ENCODE measurements around the gene ARMH4. TPM values are rescaled to one million over a fixed set of nuclear protein-coding genes. Genes with fewer than 3 reads are reported as not detected.

Gene ARMH4
- total RNA-seq, 2 donors from 2014 or later: 0.57 to 2.8 TPM

GRCh38 chr14:58078068-58078467 is 73.9 kb downstream of the ARMH4 start:
- TF ChIP-seq, protein P1, sequence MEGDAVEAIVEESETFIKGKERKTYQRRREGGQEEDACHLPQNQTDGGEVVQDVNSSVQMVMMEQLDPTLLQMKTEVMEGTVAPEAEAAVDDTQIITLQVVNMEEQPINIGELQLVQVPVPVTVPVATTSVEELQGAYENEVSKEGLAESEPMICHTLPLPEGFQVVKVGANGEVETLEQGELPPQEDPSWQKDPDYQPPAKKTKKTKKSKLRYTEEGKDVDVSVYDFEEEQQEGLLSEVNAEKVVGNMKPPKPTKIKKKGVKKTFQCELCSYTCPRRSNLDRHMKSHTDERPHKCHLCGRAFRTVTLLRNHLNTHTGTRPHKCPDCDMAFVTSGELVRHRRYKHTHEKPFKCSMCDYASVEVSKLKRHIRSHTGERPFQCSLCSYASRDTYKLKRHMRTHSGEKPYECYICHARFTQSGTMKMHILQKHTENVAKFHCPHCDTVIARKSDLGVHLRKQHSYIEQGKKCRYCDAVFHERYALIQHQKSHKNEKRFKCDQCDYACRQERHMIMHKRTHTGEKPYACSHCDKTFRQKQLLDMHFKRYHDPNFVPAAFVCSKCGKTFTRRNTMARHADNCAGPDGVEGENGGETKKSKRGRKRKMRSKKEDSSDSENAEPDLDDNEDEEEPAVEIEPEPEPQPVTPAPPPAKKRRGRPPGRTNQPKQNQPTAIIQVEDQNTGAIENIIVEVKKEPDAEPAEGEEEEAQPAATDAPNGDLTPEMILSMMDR (IDR thresholded peaks at IDR 0.05): no peak
- Histone ChIP-seq H3K4me3 (no peak overlapping the region), H3K27ac (no peak overlapping the region), H3K27me3 (no peaks in the 10 kb centered on the region), H3K9me3 (no peaks in the 10 kb centered on the region), H3K9ac (ENCODE audit: low read depth in 2 of 2, low read length in 2 of 2) (no peak overlapping the region), H3K36me3 (no peaks in the 10 kb centered on the region), H3K4me1 (no peaks in the 10 kb centered on the region)
- no peak for DNase-seq
- intact Hi-C loops (cut with DNase I): no loop called here

DNA sequence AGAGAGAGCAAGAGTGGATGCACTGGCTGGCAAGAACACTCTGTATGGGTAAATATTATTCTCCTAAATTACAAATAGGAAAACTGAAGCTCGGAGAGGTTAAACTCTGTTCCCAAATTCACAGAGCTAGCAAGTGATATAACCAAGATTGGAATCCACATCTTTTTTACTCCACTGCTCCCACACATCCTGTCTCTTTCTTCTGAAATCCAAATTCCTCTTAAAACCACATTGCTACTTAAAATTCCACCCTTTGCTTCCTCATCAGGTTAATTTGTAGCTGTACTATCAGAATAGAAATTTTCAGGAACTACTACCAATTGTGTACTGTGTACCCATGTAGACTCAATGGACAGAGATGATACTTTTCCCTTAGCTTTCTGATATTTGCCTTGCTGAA is 74.4 kb downstream of the ARMH4 start:
- Histone ChIP-seq H3K9me3 (no peaks in the 10 kb centered on the region), H3K9ac (ENCODE audit: low read depth in 2 of 2, low read length in 2 of 2) (no peak overlapping the region), H3K4me3 (no peak overlapping the region), H3K27ac (no peak overlapping the region), H3K36me3 (no peaks in the 10 kb centered on the region), H3K4me1 (no peaks in the 10 kb centered on the region), H3K27me3 (no peaks in the 10 kb centered on the region)
- intact Hi-C loops (cut with DNase I): no loop called here
- DNase-seq: no peak
- TF ChIP-seq, protein P1 (IDR thresholded peaks at IDR 0.05): no peak

GRCh38 chr14:58073516-58073915 is 78.5 kb downstream of the ARMH4 start:
- no peaks in the 10 kb centered on the region for H3K9me3 ChIP-seq
- H3K4me3 ChIP-seq: no peak overlapping the region
- H3K27ac ChIP-seq: no peak overlapping the region
- H3K36me3 ChIP-seq: no peaks in the 10 kb centered on the region
- TF ChIP-seq, protein P1 (IDR thresholded peaks at IDR 0.05): no peak
- DNase-seq: no peak
- H3K9ac ChIP-seq (ENCODE audit: low read depth in 2 of 2, low read length in 2 of 2): no peak overlapping the region
- no peaks in the 10 kb centered on the region for H3K4me1 ChIP-seq
- no peaks in the 10 kb centered on the region for H3K27me3 ChIP-seq
- intact Hi-C loops (cut with DNase I): loop anchor here (2.0 to 5.0 kb wide), 2 partner anchors 381 to 587 kb away; no protein-coding TSS in a partner anchor

GRCh38 chr14:58072288-58073071 is 79.5 kb downstream of the ARMH4 start:
- Histone ChIP-seq H3K4me3 (no peak overlapping the region), H3K4me1 (no peaks in the 10 kb centered on the region), H3K36me3 (no peaks in the 10 kb centered on the region), H3K27me3 (no peaks in the 10 kb centered on the region), H3K9me3 (no peaks in the 10 kb centered on the region), H3K9ac (ENCODE audit: low read depth in 2 of 2, low read length in 2 of 2) (no peak overlapping the region), H3K27ac (no peak overlapping the region)
- intact Hi-C loops (cut with DNase I): loop anchor here (2.0 to 5.0 kb wide), 2 partner anchors 380 to 586 kb away; no protein-coding TSS in a partner anchor
- TF ChIP-seq, protein P1 (IDR thresholded peaks at IDR 0.05): peak; percentile 58
- peak; percentile 47 for DNase-seq

GRCh38 chr14:58071341-58071740 is 80.7 kb downstream of the ARMH4 start:
- DNase-seq: no peak
- no peak overlapping the region for H3K9ac ChIP-seq (ENCODE audit: low read depth in 2 of 2, low read length in 2 of 2)
- intact Hi-C loops (cut with DNase I): loop anchor here (5.0 kb wide), 1 partner anchor 379 kb away; no protein-coding TSS in a partner anchor
- H3K36me3 ChIP-seq: no peaks in the 10 kb centered on the region
- TF ChIP-seq, protein P1 (IDR thresholded peaks at IDR 0.05): no peak
- no peaks in the 10 kb centered on the region for H3K27me3 ChIP-seq
- no peak overlapping the region for H3K4me3 ChIP-seq
- no peaks in the 10 kb centered on the region for H3K4me1 ChIP-seq
- no peaks in the 10 kb centered on the region for H3K9me3 ChIP-seq
- H3K27ac ChIP-seq: no peak overlapping the region

All from colonic mucosa (tissue), 4 donors.